Glutamatergic neuron (in vitro differentiated cells): ENCODE results near the gene FCRLA. TPM values are rescaled to one million over a fixed set of nuclear protein-coding genes. Genes with fewer than 3 reads are reported as not detected.

Source experiments
- DNase-seq: peaks from one replicate; pipeline ENCODE4 v3.0.0; 2022
- H3K27ac Mint-ChIP-seq: one replicate; pipeline ENCODE4 v1.8.0; 2020; ENCODE audit warnings: mild to moderate bottlenecking, mixed read lengths, inconsistent platforms; ENCODE audit not compliant: unreplicated experiment
- H3K27me3 Mint-ChIP-seq: one replicate; pipeline ENCODE4 v1.8.0; 2020; ENCODE audit warnings: mild to moderate bottlenecking, moderate library complexity, mixed read lengths, inconsistent platforms; ENCODE audit not compliant: unreplicated experiment
- H3K36me3 Mint-ChIP-seq: one replicate; pipeline ENCODE4 v1.8.0; 2020; ENCODE audit warnings: mild to moderate bottlenecking, mixed read lengths, inconsistent platforms; ENCODE audit not compliant: unreplicated experiment
- H3K4me1 Mint-ChIP-seq: one replicate; pipeline ENCODE4 v1.8.0; 2020; ENCODE audit warnings: mild to moderate bottlenecking, low read depth, mixed read lengths, inconsistent platforms; ENCODE audit not compliant: unreplicated experiment
- H3K4me3 Mint-ChIP-seq: one replicate; pipeline ENCODE4 v1.8.0; 2020; ENCODE audit warnings: mild to moderate bottlenecking, mixed read lengths, inconsistent platforms; ENCODE audit not compliant: unreplicated experiment
- H3K9me3 Mint-ChIP-seq: one replicate; pipeline ENCODE4 v1.8.0; 2020; ENCODE audit warnings: mild to moderate bottlenecking, moderate library complexity, mixed read lengths, inconsistent platforms; ENCODE audit not compliant: unreplicated experiment
- total RNA-seq: library from RNA; stranded (reverse); fragmentation: NEBNext Ultra II Directional; extraction: Animal tissue kit (Norgen Biotek cat#: 25700); gene quantifications from one replicate; pipeline ENCODE4 v1.2.1, GENCODE V29; 2021; ENCODE audit not compliant: unreplicated experiment
- TF ChIP-seq, protein P1 (sequence below): fragments of 200-600 bp; sonication (generic); IDR thresholded peaks from one replicate; pipeline ENCODE4 v1.5.0; 2021; ENCODE audit not compliant: partially characterized antibody, unreplicated experiment

The FCRLA gene
- total RNA-seq, 1 donor from 2014 or later: 0.39 TPM

DNA sequence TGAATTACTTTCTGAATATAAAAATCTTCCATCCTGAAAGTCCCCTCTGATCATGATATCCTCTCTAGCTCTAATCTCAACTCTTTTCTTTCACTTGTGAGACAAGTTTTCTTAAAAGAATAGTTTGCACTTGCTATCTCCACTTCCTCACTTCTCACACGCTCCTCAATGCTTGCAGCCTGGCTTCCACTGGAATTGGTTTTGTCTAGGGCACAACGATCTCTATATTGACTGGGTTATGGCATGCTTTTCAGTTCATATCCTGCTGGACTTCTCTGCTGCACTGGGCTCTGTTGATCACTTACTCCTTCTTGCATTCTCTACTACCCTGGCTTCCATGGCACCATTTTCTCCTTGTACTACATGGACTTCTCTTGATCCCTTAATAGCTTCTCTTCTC is 474 bp downstream of the FCRLA start:
- peaks cover 1% of the 10 kb centered on the region for H3K9me3 Mint-ChIP-seq
- H3K36me3 Mint-ChIP-seq: peaks cover 5% of the 10 kb centered on the region
- peaks cover 10% of the 10 kb centered on the region for H3K27me3 Mint-ChIP-seq
- TF ChIP-seq, protein P1, sequence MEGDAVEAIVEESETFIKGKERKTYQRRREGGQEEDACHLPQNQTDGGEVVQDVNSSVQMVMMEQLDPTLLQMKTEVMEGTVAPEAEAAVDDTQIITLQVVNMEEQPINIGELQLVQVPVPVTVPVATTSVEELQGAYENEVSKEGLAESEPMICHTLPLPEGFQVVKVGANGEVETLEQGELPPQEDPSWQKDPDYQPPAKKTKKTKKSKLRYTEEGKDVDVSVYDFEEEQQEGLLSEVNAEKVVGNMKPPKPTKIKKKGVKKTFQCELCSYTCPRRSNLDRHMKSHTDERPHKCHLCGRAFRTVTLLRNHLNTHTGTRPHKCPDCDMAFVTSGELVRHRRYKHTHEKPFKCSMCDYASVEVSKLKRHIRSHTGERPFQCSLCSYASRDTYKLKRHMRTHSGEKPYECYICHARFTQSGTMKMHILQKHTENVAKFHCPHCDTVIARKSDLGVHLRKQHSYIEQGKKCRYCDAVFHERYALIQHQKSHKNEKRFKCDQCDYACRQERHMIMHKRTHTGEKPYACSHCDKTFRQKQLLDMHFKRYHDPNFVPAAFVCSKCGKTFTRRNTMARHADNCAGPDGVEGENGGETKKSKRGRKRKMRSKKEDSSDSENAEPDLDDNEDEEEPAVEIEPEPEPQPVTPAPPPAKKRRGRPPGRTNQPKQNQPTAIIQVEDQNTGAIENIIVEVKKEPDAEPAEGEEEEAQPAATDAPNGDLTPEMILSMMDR: no peak
- DNase-seq: no peak
- H3K4me1 Mint-ChIP-seq: no peaks in the 10 kb centered on the region
- H3K4me3 Mint-ChIP-seq: no peak overlapping the region
- no peak overlapping the region for H3K27ac Mint-ChIP-seq

DNA sequence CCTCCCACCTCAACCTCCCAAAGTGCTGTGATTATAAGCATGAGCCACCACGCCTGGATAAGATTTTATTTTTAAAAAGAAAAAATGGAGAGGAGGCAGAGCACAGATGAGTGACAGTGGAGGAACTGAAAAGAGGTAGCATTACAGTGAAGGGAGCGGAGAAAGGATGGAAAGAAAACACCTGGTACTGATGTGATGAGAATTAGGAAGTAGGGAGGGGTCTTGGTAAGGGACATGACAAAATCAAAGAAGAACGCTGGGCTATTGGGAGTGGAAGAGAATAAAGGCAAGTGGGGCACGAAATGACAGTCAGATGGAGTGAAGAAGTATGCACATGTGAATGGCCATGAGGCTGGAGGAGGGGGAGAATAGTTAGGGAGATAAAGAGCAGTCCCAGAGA is 2.3 kb downstream of the FCRLA start:
- no peak for DNase-seq
- Mint-ChIP-seq H3K27me3 (peaks cover 10% of the 10 kb centered on the region), H3K4me3 (no peak overlapping the region), H3K36me3 (peaks cover 5% of the 10 kb centered on the region), H3K4me1 (no peaks in the 10 kb centered on the region), H3K9me3 (peaks cover 1% of the 10 kb centered on the region), H3K27ac (no peak overlapping the region)
- TF ChIP-seq, protein P1: no peak

DNA sequence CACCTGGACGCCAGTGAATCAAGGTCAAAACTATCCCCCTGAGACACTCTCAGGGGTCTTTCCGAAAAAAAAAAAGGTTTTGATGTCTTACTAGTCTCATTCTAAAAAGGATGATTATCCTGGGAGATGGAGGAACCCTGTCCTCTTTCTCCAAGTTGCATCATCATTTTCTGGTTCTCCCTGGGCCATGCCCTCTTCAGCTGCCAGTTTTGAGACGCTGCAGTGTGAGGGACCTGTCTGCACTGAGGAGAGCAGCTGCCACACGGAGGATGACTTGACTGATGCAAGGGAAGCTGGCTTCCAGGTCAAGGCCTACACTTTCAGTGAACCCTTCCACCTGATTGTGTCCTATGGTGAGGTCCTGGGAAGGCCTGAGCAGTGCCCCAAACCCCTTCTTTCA is 3.5 kb downstream of the FCRLA start:
- H3K27me3 Mint-ChIP-seq: peaks cover 8% of the 10 kb centered on the region
- no peak overlapping the region for H3K27ac Mint-ChIP-seq
- H3K9me3 Mint-ChIP-seq: no peaks in the 10 kb centered on the region
- TF ChIP-seq, protein P1: no peak
- H3K36me3 Mint-ChIP-seq: peaks cover 5% of the 10 kb centered on the region
- DNase-seq: no peak
- H3K4me3 Mint-ChIP-seq: no peak overlapping the region
- H3K4me1 Mint-ChIP-seq: no peaks in the 10 kb centered on the region

DNA sequence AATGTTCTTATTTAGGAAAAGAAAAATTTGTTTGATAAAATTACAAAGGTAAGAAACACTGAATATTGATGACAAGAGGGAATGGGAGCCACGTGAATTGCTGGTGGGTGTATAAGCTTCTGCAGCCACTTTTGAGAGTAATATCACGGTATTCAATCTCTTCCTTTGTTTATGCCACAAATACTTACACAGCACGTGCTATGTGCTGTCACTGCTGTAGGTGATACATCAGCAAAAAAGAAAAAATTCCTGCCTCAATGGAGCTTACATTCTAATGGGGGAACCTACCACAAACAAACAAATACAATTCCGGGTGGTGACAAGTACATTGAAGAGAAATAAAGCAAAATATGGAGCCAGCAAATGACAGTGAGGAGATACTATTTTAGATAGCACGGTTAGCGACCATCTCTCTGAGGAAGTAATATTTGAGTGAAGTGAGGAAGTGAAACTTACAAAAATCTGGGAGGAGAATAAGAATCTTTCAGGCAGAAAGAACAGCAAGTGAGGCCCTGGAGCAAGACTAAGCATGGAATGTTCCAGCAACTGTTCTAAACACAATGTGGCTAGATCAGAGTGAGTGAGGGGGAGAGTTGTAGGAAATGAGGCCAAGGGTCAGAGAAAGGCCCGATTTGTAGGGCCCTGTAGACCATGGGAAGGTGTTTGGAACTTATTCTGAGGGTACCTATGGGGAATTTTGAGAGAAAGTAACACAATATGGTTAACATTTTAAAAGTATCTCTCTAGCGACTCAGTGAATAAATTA is 11.7 kb downstream of the FCRLA start:
- TF ChIP-seq, protein P1: no peak
- no peak overlapping the region for H3K27ac Mint-ChIP-seq
- H3K4me1 Mint-ChIP-seq: no peaks in the 10 kb centered on the region
- DNase-seq: no peak
- no peaks in the 10 kb centered on the region for H3K9me3 Mint-ChIP-seq
- no peaks in the 10 kb centered on the region for H3K36me3 Mint-ChIP-seq
- H3K27me3 Mint-ChIP-seq: peaks cover 5% of the 10 kb centered on the region
- H3K4me3 Mint-ChIP-seq: no peak overlapping the region

DNA sequence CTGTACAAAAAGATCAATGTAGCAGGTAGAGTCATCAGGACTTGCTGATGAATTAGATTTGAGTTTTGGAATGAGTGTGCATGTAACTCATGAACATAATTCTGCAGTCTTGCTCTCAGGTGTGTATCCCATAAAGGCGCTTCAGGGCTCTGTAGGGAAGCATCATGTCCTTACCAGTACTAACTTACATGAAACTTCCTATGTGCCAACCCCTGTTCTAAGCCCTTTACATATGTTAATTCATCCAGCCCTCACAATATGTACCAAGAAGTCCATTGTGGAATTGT is 12.2 kb downstream of the FCRLA start:
- no peak overlapping the region for H3K27ac Mint-ChIP-seq
- no peaks in the 10 kb centered on the region for H3K9me3 Mint-ChIP-seq
- no peak for DNase-seq
- TF ChIP-seq, protein P1: no peak
- H3K4me3 Mint-ChIP-seq: no peak overlapping the region
- no peaks in the 10 kb centered on the region for H3K36me3 Mint-ChIP-seq
- no peaks in the 10 kb centered on the region for H3K4me1 Mint-ChIP-seq
- H3K27me3 Mint-ChIP-seq: peaks cover 5% of the 10 kb centered on the region
